Measurements from ENCODE around the gene VAMP4. TPM values are rescaled to one million over a fixed set of nuclear protein-coding genes. Genes with fewer than 3 reads are reported as not detected.
A peak's percentile ranks its signal among the peaks of the same experiment; 100 is the strongest.

VAMP4 gene
- total and polyA plus RNA-seq, 10 of the 15 experiments (the other 5 are each of a cell fraction or from before 2014, with no cell fraction given), result 0.90 to 7.9 (median 4.3) TPM

GRCh38 chr1:171783816-171784530, 42.1 kb upstream of the VAMP4 start:
- Histone ChIP-seq H2AFZ (ENCODE audit: control insufficient read depth, low read depth, low read length) (no peak overlapping the region), H3K4me2 (ENCODE audit: control insufficient read depth, insufficient read depth) (peak overlapping the region; percentile 88), H3K27me3 (replicated peaks in 1 of 2; ENCODE audit: control insufficient read depth in 2 of 2, insufficient read depth in 2 of 2, low read length in 1 of 2) (no peaks in the 10 kb centered on the region), H3K4me1 (ENCODE audit: control insufficient read depth, insufficient read depth, low read length) (peaks cover 10% of the 10 kb centered on the region; the same call in 1 of the 2 replicates), H3K36me3 (ENCODE audit: control insufficient read depth in 2 of 2, insufficient read depth in 2 of 2, low read length in 1 of 2) (peaks cover 10 to 20% of the 10 kb centered on the region in 2 experiments), H3K9me3 (replicated peaks; ENCODE audit: control insufficient read depth, insufficient read depth, low read length) (no peaks in the 10 kb centered on the region), H3K27ac (ENCODE audit: control insufficient read depth, insufficient read depth) (no peak overlapping the region), H4K20me1 (ENCODE audit: control insufficient read depth, insufficient read depth) (no peaks in the 10 kb centered on the region), H3K4me3 (peak overlapping the region; percentile 37; the same call in 1 of the 2 replicates), H3K79me2 (ENCODE audit: control insufficient read depth, insufficient read depth, low read length) (peaks cover 40% of the 10 kb centered on the region), H3K9ac (ENCODE audit: control insufficient read depth, insufficient read depth, low read length) (no peak overlapping the region)
- ChIA-PET SMC1A (ENCODE audit: uncharacterized antibody, unreplicated experiment) (interaction anchor here (0.5 to 3.8 kb wide), 5 partner anchors 17 to 305 kb away, joined by 3 to 11 read pairs (median 3); no protein-coding TSS in a partner anchor), POLR2A (interaction anchor here (1.5 kb wide), 1 partner anchor 20 kb away, joined by 3 read pairs; no protein-coding TSS in a partner anchor), CTCF (interaction anchor here (1.2 to 2.1 kb wide), 2 partner anchors 43 to 139 kb away, joined by 3 to 12 read pairs; no protein-coding TSS in a partner anchor), RAD21 (ENCODE audit: unreplicated experiment) (no interaction called here)
- no peak for TF ChIP-seq CREM (IDR thresholded peaks at IDR 0.05; ENCODE audit: low read depth)
- no peak for TF ChIP-seq ZNF384 (IDR thresholded peaks at IDR 0.05; ENCODE audit: borderline replicate concordance, low read depth, low read length)
- no peak for TF ChIP-seq RAD21 (IDR thresholded peaks at IDR 0.05; ENCODE audit: insufficient read depth, low read depth, low read length)
- no peak for TF ChIP-seq HDAC2 (IDR thresholded peaks at IDR 0.05)
- TF ChIP-seq RBBP5 (conservative IDR thresholded peaks at IDR 0.05), result no peak
- no peak for TF ChIP-seq BCLAF1 (IDR thresholded peaks at IDR 0.05)
- TF ChIP-seq MLLT1 (IDR thresholded peaks at IDR 0.05), result no peak
- TF ChIP-seq, protein P1, sequence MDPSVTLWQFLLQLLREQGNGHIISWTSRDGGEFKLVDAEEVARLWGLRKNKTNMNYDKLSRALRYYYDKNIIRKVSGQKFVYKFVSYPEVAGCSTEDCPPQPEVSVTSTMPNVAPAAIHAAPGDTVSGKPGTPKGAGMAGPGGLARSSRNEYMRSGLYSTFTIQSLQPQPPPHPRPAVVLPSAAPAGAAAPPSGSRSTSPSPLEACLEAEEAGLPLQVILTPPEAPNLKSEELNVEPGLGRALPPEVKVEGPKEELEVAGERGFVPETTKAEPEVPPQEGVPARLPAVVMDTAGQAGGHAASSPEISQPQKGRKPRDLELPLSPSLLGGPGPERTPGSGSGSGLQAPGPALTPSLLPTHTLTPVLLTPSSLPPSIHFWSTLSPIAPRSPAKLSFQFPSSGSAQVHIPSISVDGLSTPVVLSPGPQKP (IDR thresholded peaks at IDR 0.05; ENCODE audit: low read depth, low read length), result no peak
- TF ChIP-seq SMAD5 (IDR thresholded peaks at IDR 0.05; ENCODE audit: low read depth), result no peak
- no peak for TF ChIP-seq EGR1 (IDR thresholded peaks at IDR 0.05; ENCODE audit: borderline replicate concordance in 1 of 2, low read depth in 2 of 2, low read length in 2 of 2)
- no peak for TF ChIP-seq ESRRA (IDR thresholded peaks at IDR 0.05; ENCODE audit: low read length)
- TF ChIP-seq, protein P2, sequence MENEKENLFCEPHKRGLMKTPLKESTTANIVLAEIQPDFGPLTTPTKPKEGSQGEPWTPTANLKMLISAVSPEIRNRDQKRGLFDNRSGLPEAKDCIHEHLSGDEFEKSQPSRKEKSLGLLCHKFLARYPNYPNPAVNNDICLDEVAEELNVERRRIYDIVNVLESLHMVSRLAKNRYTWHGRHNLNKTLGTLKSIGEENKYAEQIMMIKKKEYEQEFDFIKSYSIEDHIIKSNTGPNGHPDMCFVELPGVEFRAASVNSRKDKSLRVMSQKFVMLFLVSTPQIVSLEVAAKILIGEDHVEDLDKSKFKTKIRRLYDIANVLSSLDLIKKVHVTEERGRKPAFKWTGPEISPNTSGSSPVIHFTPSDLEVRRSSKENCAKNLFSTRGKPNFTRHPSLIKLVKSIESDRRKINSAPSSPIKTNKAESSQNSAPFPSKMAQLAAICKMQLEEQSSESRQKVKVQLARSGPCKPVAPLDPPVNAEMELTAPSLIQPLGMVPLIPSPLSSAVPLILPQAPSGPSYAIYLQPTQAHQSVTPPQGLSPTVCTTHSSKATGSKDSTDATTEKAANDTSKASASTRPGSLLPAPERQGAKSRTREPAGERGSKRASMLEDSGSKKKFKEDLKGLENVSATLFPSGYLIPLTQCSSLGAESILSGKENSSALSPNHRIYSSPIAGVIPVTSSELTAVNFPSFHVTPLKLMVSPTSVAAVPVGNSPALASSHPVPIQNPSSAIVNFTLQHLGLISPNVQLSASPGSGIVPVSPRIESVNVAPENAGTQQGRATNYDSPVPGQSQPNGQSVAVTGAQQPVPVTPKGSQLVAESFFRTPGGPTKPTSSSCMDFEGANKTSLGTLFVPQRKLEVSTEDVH (IDR thresholded peaks at IDR 0.05; ENCODE audit: low read depth, partially characterized antibody), result no peak
- TF ChIP-seq TARDBP (IDR thresholded peaks at IDR 0.05; ENCODE audit: borderline replicate concordance), result no peak
- no peak for TF ChIP-seq MEF2B (IDR thresholded peaks at IDR 0.05; ENCODE audit: partially characterized antibody, poor library complexity, severe bottlenecking)
- no peak for TF ChIP-seq NFYA (IDR thresholded peaks at IDR 0.05; ENCODE audit: borderline replicate concordance, low read depth, low read length)
- no peak for ATAC-seq
- no peak for FAIRE-seq
- intact Hi-C loops (cut with micrococcal nuclease; ENCODE audit: unreplicated experiment), result loop anchor here (5.0 to 10.0 kb wide), 2 partner anchors 139 to 172 kb away; no protein-coding TSS in a partner anchor
- 88% methylated on average over 25 of the region's 25 CpGs for WGBS (ENCODE audit: insufficient coverage, insufficient replicate concordance, low lambda C conversion rate, missing lambda C conversion rate)
- DNase-seq (ENCODE audit: low read depth, low spot score), result no peak
- no TSS peak for BruUV-seq (replicated peaks)
- in situ Hi-C loops (cut with MboI), result loop anchor here (25.0 kb wide), 1 partner anchor 653 kb away; the partner anchor contains the start of gene PIGC
